Hippocampal formation (tissue), 2 donors: ENCODE data around the gene PTPRF.

ENCODE experiments used
- DNase-seq, 2 donors: peaks; one replicate each; lab custom pipeline; 2025; lab: John Stamatoyannopoulos, UW

Gene PTPRF

GRCh38 chr1:43669878-43670277, 139.2 kb downstream of the PTPRF start:
- DNase-seq = no peak

GRCh38 chr1:43671193-43671592, 140.5 kb downstream of the PTPRF start:
- DNase-seq = no peak

GRCh38 chr1:43671626-43672330, 141.1 kb downstream of the PTPRF start:
- DNase-seq = no peak

GRCh38 chr1:43673261-43673660, 142.6 kb downstream of the PTPRF start:
- DNase-seq = no peak
